WI38 (cell line): ENCODE data around the gene STK24.

ENCODE experiments used
- H3K4me3 ChIP-seq: 2 replicates; pipeline ENCODE4 v1.5.1; 2011; ENCODE audit warnings: low read depth, mild to moderate bottlenecking, control low read depth, low read length
- TF ChIP-seq, protein P1 (sequence below): IDR thresholded peaks from 2 replicates; pipeline ENCODE4 v1.5.1; 2012; ENCODE audit warnings: low read depth, mild to moderate bottlenecking, control low read depth, low read length

STK24 gene

DNA sequence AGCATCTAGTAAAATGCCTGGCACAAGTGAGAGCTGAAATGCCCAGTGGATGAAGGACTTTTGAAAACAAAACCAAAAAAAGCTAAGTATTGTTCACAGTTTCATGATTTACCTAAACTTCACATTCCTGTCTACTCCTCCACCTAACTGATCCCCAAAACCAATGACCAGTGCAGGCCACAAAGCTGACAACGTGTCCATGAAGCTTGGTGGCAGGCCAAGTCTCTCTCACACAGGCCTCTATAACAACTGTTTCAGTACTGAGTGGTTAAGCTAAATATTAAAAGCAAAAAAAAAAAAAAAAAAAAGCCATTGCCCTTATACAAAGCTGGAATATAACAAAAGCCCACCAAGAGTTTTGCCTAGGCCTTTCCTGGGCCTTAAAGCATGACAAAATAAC is 36.4 kb downstream of the STK24 start:
- H3K4me3 ChIP-seq = no peak overlapping the region
- TF ChIP-seq, protein P1, sequence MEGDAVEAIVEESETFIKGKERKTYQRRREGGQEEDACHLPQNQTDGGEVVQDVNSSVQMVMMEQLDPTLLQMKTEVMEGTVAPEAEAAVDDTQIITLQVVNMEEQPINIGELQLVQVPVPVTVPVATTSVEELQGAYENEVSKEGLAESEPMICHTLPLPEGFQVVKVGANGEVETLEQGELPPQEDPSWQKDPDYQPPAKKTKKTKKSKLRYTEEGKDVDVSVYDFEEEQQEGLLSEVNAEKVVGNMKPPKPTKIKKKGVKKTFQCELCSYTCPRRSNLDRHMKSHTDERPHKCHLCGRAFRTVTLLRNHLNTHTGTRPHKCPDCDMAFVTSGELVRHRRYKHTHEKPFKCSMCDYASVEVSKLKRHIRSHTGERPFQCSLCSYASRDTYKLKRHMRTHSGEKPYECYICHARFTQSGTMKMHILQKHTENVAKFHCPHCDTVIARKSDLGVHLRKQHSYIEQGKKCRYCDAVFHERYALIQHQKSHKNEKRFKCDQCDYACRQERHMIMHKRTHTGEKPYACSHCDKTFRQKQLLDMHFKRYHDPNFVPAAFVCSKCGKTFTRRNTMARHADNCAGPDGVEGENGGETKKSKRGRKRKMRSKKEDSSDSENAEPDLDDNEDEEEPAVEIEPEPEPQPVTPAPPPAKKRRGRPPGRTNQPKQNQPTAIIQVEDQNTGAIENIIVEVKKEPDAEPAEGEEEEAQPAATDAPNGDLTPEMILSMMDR = no peak

DNA sequence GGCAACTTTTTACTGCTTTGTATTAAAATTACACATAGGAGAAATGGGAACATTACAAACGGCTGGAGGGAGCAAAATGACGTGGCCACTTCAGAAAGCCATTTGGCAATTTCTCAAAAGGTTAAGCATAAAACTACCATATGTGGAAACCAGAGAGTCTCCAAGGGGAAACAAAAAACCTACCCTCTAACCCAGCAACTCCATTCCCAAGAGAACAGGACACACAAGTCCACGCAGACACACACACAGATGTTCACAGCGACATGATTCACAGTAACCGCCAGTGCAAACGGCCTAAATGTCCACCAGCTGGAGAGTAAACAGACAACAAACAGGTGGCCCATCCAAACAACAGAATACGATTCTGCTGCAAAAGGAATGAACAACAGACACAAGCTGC is 37.2 kb downstream of the STK24 start:
- H3K4me3 ChIP-seq = no peak overlapping the region
- TF ChIP-seq, protein P1 = no peak

DNA sequence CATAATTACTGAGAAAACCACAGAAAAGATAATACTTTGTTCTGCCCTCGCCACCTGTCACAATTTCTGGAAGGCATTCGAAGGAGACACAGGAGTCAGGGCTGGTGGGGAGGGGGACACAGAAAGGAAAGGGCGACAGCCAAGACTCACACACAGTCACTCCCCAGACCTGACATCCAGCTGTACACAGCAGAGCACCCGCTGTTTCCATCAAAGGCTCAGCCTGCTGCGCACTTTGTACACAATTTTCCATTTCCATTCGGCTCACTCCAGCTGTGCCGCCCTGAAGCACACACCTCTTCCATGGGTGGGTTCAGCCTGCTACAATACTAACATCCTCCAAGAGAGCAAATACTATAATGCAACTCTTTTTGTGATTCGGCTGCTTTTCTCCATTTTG is 38.0 kb downstream of the STK24 start:
- TF ChIP-seq, protein P1 = no peak
- H3K4me3 ChIP-seq = no peak overlapping the region

DNA sequence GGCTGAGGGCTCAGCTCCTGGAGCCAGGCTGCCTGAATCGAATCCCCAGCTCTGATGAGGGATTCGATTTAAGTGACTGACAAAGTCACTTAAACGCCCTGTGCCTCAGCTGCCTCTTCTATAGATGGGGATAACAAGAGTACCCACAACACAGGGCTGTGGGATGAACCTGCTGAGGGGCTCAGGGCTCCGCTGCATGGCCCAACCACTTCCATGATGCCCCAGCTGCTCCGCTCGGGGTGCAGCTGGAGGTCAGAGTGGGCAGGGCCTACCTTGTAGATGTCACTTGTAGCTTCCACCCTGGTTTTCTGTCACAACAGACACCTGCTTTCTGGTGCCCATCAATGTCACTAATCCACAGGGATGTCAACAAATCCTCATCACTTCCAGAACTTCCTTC is 39.2 kb downstream of the STK24 start:
- TF ChIP-seq, protein P1 = no peak
- H3K4me3 ChIP-seq = no peak overlapping the region

DNA sequence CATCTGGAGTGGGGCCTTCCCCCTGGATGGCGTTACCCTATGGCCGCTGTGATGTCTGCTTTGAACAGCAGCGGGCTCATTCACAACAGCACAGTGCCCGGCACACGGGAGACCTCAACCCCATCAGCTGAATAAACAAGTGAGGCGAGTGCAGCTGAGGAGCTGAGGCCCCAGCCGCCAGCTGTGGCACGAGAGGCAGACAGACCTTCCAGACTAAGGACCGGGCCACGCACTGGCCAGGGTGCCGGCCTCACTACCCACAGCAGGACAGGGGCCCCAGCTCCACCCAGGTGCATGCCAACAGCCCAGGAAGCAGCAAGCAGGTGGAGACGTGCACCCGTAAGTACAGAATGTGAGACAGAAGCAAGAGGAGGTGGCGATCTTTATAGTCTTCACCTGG is 39.6 kb downstream of the STK24 start:
- H3K4me3 ChIP-seq = no peak overlapping the region
- TF ChIP-seq, protein P1 = no peak

DNA sequence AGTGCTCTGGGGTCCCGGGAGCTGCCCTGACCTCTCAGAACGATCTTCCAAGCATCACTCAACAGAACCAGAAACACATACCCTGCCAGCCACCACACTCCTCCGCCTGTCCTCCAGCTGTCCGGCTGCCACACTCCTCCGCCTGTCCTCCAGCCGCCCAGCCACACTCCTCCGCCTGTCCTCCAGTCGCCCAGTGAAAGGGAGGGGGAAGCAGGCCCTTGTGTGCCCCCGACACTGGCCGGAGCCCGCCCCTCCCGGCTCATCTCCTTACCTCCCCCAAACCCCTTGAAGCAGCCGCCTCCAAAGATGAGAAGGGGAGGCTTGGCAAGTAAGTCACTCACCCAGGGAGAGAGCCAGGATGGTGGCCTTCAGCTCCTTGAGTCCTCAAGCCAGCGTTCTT is 40.2 kb downstream of the STK24 start:
- H3K4me3 ChIP-seq = no peak overlapping the region
- TF ChIP-seq, protein P1 = no peak

DNA sequence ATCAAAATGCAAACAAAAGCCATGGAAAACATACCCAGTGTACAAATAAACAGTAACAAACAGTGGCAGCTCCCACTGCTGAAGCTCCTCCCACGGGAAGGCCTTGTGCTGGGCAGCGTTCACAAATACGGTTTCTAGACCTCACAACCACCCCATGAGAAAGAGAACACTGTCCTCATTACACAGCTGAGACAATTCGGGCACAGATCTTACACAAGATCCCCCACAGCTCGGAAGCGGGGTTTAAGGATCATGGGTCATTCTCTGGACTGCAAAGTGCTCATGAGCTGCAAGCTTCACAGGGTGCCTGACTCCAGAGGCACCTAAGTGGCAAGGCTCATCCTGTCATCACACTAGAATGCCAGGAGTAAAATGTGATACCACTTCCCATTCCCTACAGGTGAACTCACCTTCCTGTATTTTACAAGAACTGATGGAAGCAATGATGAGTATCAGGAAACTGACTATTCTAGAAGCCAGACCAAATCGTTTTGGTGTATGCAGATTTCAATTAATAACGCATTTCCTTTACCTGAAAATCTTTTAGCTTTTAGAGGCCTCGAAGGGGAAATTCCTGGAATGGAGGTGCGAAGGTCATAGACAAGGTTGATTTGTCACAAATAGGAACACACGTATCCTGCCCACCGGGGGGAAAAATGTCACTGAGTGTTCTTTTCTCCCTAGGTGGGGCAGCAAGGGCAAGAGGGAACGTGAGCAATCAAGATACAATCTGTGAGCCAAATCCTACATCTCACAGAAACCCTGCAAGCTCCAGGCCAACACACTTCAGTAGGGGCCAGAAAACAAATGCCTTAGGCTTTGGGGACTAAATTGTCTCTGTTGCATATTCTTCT is 41.2 kb downstream of the STK24 start:
- TF ChIP-seq, protein P1 = no peak

More for the DNA sequence above, 41.2 kb downstream of the STK24 start:
- no peak overlapping the region for H3K4me3 ChIP-seq
